ENCODE measurements around the gene FAM222B.
"Not testable (repeated sequence)": the region's sequence is repeated elsewhere in the genome, so short reads cannot be mapped to it uniquely, and the experiment has no call there.

Gene FAM222B

DNA sequence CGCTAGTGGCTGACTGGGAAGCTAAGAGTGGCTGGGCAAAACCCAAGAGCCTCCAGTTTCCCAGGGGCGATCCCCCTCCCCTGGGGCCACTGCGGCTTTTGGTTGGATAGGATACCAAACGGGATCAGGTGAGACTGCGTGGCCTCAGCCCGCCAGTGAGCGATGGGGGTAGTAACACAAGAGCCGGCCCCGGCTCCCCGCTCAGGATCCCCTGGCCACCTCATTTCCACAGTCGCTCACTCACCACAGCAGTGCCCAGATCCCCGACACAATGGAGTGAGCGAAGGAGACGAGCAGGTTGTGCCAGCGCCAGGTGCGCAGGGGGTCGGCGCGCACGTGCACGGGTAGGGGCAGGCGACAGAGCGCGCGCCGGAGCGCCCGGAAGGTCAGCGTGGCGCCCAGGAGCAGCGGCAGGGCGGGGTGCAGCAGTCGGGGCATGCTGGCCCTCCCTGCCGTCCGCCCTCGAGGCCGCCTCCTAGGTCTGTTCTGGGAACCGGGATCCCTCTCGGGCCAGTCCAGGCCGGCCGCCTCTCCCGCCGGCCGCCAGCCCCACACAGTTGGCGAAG, 116.8 kb downstream of the FAM222B start:
- peak; percentile 38 for DNase-seq

DNA sequence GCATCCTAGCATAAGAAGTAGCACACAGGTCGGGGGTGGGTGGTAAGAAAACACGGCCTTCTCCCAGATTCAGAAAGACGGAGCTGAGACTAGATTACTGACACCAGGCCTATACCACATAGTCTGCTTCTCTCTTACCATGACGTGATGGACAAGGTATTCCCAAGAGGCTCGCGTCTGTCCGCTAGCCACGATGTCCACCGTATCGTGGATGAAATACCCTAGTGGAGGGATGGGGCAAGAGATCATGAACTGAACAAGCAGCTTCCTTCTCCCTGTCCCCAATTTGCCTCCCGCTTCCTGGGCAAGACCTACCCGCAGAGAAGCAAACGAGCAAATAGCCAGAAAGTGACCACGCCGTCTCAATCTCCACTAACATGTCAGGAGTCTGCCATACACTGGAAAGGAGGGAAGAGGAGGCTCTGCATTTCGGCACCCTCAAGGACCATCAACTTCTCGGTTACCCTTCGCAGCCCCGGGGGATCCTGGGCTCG, 117.4 kb downstream of the FAM222B start:
- DNase-seq = no peak

DNA sequence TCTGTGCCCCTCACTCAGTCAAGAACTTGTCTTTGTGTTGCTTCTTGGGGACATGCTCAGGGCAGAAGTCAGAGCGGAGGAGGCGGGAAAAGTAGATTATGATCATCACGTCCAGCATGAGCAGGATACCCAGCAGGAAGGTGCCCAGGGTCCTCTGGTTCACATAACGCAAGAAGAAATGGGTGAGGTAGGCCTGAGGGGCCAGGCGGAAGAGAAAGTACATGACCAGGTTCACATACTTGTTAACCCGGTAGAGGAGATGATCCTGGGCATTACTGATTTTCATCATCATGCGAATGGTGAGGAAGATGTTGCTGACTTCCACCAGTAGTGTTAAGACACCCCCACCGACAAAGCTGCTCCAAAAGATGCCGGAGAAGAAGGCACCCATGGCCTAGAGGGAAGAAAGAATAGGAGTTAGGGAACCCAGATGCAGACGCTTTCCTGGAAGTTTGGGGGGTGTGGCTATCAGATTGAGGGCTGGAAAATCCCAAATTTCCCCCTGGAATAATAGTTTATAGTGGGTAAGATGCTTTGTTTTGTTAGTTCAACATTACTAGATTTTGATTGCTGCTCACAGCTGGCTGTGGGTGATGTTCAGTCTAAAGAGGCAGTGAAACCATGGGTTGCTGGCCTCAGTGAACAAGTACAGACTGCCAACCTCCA, 118.0 kb downstream of the FAM222B start:
- no peak for DNase-seq

DNA sequence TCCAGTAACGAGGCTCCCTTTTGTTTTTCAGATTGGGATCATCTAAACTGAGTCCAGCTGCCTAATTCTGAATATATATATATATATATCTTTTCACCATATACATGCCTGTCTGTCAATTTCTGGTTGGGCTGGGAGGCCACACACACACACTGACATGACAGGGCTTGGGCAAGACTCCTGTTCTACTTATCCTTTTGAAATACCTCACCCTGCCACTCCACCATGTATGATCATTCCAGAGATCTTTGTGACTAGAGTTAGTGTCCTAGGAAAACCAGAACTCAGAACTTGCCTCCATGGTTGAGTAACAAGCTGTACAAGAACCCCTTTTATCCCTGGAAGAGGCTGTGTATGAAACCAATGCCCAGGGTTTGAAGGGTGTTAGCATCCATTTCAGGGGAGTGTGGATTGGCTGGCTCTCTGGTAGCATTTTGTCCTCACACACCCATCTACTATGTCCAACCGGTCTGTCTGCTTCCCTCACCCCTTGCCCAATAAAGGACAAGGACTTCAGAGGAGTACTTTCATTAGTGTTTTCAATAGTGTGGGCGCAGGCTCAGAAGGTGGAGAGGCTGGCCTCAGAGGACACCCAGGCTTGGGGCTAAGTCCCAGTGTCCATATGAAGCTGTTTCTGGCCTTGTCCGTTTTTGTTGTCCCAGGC, 118.6 kb downstream of the FAM222B start:
- not testable (repeated sequence) for DNase-seq

DNA sequence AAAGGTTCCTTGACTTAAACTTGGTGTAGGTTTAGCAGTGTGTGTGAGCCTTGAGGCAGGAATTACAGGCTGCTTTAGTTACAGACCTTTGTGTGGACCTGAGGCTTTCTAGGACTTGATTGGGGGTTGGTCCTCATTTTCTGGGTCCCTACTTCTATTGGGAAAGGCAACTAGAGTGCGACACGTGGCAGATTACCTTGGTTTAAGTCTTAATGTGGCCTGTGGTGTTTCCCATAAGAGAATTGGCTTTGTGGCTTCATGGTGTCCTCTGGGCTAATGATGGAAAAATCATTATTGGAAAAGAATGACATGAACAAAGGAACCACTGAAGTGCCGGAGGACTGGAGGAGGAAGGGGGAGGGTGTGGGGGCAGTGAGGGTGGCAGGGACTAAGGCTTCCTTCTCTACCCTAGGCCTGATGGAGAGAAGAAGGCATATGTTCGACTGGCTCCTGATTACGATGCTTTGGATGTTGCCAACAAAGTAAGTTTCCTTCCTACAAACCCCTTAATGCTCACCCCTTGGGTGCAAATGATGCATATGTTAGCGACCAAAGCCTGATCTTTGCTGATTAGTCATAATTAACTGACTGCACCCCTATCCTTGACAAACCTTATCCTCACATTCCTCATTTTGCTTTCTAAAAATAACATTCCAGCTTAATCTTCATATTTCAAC, 119.3 kb downstream of the FAM222B start:
- no peak for DNase-seq

DNA sequence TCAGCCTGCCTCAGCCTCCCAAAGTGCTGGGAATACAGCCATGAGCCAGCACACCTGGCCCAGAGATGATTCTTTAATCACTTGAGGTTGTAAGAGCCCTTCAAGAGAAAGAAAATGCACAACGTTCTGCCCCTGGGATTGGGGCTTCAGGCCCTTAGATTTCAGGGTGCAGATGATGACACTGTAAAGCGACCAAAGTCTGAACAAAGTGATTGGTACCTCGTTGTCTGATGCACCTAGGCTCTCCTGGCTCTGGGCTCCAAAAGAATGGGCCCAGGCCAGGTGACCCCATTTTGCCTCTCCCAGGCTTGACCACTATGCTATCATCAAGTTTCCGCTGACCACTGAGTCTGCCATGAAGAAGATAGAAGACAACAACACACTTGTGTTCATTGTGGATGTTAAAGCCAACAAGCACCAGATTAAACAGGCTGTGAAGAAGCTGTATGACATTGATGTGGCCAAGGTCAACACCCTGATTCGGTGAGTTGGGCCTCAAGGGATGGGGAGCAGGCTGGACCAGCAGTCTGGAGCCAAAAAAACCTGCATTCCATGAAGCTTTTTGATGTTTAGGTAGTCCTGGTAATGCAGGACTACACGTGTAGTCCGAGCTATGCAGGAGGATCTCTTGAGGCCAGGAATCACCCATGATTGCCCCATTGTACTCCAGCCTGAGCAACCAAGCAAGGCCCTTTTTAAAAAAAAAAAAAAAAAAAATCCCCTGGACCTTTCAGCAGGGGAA, 120.0 kb downstream of the FAM222B start:
- no peak for DNase-seq

DNA sequence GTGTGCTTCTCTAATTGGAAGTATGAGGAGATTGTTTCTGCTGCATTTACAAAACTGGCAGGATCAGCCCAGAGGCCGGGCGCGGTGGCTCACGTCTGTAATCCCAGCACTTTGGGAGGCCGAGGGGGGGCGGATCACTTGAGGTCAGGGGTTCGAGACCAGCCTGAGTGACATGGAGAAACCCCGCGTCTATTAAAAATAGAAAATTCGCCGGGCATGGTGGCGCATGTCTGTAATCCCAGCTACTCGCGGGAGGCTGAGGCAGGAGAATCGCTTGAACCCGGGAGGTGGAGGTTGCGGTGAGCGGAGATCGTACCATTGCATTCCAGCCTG, 121.6 kb downstream of the FAM222B start:
- DNase-seq = not testable (repeated sequence)

DNA sequence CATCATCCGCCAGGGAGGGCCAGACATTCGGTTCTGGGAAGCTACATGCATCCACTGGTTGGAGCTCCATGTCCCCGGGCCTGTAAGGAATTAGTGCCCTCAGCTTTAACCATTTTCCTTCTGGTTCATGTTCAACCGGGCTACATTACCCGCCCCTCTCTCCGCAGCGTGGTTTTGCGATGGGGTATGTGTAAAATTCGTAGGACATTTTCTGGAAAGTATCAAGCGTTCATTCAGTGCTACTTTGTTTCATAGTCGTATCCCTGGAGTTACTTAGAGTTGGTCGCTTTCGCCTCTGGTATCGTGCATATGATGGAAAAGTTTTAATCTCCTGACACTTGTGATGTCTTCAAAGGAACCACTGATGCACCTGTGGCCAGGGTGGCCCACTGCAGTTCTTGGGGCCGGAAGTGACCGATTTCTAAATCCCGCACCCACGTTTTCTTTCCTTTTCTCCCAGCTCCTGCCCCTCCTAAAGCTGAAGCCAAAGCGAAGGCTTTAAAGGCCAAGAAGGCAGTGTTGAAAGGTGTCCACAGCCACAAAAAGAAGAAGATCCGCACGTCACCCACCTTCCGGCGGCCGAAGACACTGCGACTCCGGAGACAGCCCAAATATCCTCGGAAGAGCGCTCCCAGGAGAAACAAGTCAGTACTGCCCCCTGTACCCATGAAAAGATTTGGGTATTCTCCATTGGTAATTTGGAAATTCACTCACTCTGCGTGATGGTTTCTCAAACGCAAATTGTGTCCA, 122.2 kb downstream of the FAM222B start:
- DNase-seq = no peak

DNA sequence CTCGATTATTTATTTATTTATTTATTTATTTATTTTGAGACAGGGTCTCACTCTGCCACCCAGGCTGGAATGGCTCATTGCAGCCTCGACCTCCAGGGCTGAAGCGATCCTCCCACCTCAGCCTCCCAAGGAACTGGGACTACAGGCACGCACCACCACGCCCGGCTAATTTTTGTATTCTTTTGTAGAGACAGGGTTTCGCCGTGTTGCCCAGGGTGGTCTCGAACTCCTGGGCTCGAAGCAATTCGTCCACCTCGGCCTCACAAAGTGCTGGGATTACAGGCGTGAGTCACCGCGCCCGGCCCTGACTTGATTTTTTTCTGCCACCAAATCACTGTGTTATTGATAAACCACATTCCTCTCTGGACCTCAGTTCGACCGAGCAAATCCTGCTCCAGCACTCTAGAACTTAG, 123.6 kb downstream of the FAM222B start:
- no peak for DNase-seq

DNA sequence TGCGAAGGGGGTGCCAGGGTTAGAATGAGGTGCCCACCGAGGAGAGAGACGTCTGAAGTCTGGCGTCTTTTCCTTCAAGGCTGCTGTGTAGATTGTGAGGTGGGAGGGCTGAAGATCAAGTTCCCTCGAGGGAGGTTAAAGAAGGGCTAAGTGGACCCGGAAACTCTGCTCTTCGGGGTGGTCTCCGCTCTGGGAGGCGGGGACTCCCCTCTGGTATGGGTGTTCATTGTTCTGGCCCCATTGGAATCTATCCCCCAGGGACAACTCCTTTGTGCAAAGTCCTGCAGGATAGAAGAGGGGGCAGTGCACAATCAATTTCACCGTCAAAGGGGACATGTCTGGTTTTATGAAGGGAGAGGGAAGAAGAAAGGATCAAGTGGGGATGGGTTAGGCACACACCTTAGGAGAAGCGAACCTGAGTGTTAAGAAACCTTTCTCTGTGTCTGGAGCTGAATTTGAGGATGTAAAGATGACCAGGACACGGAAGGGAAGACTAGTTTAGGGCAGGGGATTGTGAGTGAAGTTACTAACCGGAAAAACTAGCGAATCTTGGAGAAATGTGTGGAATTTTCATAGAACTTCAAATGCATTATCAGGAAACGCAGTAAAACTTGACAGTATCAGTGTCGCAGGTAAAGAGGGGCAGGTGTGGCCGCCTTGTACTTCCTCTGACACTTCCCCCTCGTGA, 124.1 kb downstream of the FAM222B start:
- DNase-seq = no peak

DNA sequence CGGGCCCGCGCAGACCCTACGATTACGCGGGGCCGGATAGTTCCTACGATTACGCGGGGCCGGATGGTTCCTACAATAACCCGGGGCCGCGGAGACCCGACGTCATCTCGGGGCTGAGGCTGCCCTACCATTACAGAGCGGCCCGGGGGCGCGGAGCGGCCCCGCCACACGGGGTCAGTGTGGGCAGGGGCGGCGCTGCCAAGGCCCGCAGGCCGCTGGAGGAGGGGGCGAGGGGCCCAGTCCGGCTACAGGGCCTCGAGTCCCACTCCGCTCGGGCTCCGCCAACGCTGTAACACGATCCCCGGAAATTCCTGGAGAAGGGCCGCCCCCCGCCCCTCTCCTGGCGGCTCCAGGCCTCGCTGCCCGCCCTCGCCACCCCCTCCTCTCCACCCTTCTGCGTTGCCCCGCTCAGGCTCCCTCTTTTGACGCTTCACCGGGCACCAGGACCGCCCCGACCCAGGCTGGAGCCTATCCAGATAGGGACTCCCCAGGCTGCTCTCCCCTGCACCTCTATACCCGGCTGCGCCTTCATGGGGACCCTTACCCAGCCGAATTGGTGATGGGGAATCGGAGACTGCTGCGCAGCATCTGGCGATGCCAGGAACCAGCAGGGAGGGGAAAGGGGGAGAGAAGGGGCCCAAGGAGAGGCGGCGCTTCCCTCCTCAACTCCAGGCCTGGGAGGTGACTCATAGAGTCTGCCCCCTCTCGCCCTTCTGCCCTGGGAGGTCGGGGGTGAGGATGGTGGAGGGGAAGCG, 124.8 kb downstream of the FAM222B start, which contains the start of gene RAB34:
Gene RAB34 (minus strand): TSS at position 291 of the 755 bp plus-strand sequence. CDS start 602 bp downstream, outside the sequence.
- DNase-seq = peak; percentile 87

DNA sequence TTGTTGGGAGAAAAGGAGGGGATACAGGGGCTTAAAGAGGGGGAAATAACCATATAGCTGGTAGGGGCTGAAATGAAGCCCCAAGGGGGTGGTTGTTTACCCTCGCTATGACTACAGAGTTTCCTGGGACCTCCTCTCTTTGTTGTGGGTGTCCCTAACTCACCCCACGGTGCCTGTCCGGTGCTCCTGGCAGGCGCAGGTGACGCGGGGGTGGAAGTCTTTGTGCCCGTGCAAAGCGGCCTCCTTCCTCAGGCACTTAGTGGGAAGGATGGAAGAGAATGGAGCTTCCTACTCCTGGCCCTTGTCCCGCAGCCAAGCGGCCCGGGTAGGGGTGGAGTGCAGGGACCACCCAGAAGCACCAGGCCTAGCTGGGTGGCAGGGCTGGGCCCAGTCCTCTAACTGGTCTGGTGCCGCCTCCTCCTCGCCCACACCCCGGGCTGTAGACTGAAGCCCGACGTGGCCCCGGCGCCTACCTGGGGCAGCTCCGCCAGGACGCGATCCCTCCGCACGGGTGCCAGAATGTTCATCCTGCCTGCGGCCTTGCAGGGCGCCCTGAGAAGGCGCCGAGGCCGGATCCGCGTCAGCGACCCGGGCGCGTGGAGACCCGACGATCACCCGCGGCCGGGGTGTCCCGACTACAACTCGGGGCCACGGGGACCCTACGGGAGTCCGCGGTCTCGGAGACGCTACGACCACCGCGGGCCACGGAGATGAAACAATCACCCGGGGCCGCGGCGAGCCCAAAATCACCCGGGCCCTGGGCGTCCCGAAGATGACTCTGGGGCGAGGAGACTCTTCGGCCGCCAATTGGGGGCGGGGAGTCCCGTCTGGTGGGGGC, 125.6 kb downstream of the FAM222B start:
- DNase-seq = no peak

DNA sequence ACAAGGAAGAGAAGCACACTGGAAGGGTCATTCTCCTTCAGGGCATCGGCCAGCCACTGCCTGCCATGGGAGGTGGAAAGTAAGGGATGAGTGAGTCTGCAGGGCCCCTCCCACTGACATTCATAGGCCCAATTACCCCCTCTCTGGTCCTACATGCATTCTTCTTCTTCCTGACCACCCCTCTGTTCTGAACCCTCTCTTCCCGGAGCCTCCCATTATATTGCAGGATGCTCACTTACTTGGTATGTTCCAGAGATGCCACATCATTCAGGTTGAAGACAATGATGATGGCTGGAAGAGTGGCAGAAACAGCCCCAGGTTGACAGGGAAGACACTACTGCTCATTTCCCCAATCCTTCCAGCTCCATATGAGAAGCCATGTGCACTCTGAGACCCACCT, 127.4 kb downstream of the FAM222B start:
- no peak for DNase-seq

DNA sequence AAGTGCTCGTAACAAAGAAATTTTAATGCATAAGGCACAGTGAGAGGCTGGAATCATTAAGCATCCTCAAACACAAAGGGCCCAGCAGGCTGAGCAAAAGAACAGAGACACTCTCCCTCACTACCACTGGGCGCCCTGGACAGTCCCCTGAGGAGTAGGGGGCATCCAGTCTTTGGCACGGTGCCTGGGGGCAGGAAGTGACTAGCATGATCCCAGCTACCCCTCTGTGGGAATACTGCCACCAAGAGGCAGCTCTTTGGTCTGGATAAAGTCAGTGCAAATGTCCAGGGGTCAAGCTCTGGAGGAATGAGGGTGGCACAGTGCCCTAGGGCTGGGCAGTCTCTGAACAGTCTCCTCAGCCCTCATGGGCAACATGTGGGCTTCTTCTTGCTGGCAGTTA, 128.3 kb downstream of the FAM222B start:
- DNase-seq = no peak

DNA sequence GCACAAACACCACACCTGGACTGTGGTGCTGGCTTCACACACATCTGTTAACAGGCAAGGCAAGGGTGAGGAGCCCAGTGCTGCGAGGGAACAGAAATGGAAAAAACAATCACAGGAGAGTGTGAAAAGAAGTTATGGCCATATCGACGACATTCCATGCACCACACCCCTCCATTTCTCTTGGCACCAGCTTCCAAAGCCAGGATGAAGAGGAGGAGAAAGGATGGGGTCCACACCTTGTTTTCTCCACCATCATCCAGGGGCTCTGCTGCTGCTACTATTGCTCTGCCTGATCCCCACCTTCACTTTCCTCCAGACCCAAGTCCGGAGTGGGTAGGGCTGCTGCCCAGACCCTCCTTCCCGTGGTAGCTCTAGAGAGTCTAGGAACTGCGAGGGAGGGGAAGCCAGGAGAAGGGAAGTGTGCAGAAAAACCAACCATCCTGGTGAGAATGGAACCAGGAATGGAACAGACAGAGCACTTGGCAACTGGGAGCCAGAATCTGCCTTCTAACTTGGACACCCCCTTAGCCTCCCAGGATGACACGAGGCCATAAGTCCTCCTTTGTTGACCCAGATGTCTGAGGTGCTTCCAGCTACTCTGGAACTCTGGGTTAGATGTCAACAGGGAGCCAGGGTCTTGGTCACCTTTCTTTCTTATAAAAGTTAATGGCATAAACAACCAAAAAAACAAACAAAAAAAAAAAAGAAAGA, 129.7 kb downstream of the FAM222B start:
- no peak for DNase-seq

DNA sequence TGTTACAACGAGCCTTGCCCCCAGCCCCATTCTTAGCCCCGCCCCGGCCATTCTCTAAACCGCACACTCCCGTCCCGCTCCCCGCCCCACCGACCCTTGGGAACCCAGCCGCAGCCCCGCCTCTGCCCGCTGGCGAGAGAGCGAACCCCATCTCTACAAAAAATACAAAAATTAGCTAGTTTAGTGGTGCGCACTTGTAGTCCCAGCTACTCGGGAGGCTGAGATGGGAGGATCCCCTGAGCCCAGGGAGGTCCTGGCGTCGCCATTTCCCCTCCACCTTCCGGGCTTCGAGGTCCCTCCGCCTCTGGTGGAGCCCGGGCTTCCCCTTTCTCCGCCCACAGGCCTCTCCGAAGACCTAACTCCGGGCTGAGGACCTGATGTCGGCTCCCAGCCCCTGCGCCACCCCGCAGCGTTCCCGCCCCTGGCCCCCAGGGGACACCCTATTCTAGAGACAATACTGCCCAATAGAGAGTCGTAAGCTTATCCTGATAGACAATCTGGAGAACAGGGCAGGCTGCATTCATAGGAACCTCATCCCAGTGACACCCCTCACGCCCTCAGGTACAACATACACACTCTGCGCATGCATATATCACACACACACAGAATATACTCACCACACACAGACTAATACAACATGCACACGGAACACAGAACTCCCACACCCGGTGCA, 130.4 kb downstream of the FAM222B start:
- DNase-seq = no peak

DNA sequence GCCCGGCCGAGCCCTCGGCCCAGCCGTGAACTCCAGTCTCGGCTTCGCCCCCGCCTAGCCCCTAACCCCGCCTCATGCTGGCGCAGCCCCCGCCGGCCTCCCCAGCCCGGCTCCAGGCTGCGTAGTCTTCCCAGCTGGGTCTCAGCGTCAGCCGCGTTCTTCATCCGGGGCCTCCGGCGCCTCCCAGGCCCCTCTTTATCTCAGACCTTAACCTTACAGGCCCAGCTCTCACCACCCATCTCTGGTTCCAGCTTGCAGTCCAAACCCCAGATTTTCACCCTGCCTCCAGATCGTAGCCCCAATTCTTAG, 130.9 kb downstream of the FAM222B start, which contains the start of gene PROCA1:
Gene PROCA1 (minus strand): TSS at position 166 of the 309 bp plus-strand sequence. CDS start 228 bp downstream, outside the sequence.
- DNase-seq = no peak

All from NCI-H1694 (cell line).